ENCODE data around the gene TMEM132C.

DNA sequence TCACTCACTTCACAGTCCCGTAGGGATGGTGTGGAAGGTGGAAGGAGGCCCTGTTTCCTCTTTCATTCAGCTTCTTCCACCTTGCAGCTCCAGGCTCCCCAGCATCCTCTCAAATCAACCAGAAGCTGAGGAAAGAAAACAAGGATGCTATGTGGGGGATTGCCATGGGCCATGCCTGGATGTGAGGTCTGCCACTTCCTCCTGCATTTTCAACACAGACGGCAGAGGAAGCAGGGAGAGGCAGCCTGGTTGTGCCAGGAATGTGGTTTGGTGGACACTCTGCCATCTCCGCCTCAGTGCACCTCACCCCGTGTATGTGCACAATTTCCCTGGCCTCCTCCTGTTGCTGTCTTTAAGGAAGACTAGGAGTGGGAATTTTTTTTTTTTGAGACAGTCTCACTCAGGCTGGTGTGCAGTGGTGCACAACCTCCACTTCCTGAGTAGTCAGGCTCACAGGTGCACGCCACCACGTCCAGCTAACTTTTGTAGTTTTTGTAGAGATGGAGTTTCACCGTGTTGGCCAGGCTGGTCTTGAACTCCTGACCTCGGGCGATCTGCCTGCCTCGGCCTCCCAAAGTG is 457.6 kb downstream of the TMEM132C start:
- TF ChIP-seq POLR2A (IDR thresholded peaks at IDR 0.05; ENCODE audit: low read length): no peak
- TF ChIP-seq, protein P1, sequence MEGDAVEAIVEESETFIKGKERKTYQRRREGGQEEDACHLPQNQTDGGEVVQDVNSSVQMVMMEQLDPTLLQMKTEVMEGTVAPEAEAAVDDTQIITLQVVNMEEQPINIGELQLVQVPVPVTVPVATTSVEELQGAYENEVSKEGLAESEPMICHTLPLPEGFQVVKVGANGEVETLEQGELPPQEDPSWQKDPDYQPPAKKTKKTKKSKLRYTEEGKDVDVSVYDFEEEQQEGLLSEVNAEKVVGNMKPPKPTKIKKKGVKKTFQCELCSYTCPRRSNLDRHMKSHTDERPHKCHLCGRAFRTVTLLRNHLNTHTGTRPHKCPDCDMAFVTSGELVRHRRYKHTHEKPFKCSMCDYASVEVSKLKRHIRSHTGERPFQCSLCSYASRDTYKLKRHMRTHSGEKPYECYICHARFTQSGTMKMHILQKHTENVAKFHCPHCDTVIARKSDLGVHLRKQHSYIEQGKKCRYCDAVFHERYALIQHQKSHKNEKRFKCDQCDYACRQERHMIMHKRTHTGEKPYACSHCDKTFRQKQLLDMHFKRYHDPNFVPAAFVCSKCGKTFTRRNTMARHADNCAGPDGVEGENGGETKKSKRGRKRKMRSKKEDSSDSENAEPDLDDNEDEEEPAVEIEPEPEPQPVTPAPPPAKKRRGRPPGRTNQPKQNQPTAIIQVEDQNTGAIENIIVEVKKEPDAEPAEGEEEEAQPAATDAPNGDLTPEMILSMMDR (IDR thresholded peaks at IDR 0.05): no peak
- no peak for TF ChIP-seq USF2 (IDR thresholded peaks at IDR 0.05)
- no peak for TF ChIP-seq SREBF2 (IDR thresholded peaks at IDR 0.05)
- no peak for TF ChIP-seq MAZ (IDR thresholded peaks at IDR 0.05; ENCODE audit: borderline replicate concordance, low read depth, low read length)
- no peak for TF ChIP-seq CBX8 (IDR thresholded peaks at IDR 0.05)
- no peak for TF ChIP-seq REST (IDR thresholded peaks at IDR 0.05)
- TF ChIP-seq, protein P2, sequence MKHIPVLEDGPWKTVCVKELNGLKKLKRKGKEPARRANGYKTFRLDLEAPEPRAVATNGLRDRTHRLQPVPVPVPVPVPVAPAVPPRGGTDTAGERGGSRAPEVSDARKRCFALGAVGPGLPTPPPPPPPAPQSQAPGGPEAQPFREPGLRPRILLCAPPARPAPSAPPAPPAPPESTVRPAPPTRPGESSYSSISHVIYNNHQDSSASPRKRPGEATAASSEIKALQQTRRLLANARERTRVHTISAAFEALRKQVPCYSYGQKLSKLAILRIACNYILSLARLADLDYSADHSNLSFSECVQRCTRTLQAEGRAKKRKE (CRISPR knock-in tag; IDR thresholded peaks at IDR 0.05; ENCODE audit: low read depth): no peak
- no peak for TF ChIP-seq RARB (CRISPR knock-in tag; IDR thresholded peaks at IDR 0.05)
- TF ChIP-seq RAD21 (conservative IDR thresholded peaks at IDR 0.05 in 1 of 2, IDR thresholded peaks at IDR 0.05 in 1 of 2): no peak
- TF ChIP-seq EP300 (IDR thresholded peaks at IDR 0.05): no peak
